NT2/D1 (cell line): ENCODE measurements around the gene RBPMS2.

ENCODE experiments used
- SUZ12 ChIP-seq: IDR thresholded peaks from 2 replicates; pipeline ENCODE4 v1.6.1; 2011; ENCODE audit not compliant: insufficient read length, insufficient read depth; ENCODE audit errors: extremely low read depth
- YY1 ChIP-seq: IDR thresholded peaks from 2 replicates; pipeline ENCODE4 v1.6.1; 2011; ENCODE audit not compliant: insufficient read length, insufficient read depth
- ZNF274 ChIP-seq: IDR thresholded peaks from 2 replicates; pipeline ENCODE4 v1.6.1; 2011; ENCODE audit warnings: mild to moderate bottlenecking, low read depth, low read length

GRCh38 chr15:64807051-64807749 is 31.8 kb upstream of the RBPMS2 start:
- peak; percentile 33 for TF ChIP-seq YY1
- TF ChIP-seq ZNF274: no peak
- no peak for TF ChIP-seq SUZ12
